CD4-positive, alpha-beta T cell treated with Interleukin-17A for 1 hour (primary cell): ENCODE data around the gene RFX1.
A peak's percentile ranks its signal among the peaks of the same experiment; 100 is the strongest.

Experiments
- DNase-seq: peaks from one replicate; pipeline ENCODE4 v3.0.0-alpha.2; 2020

RFX1 gene

GRCh38 chr19:13960863-13961784, 45.0 kb downstream of the RFX1 start:
- DNase-seq: no peak

GRCh38 chr19:13959962-13960862, 45.9 kb downstream of the RFX1 start:
- DNase-seq: peak; percentile 36

GRCh38 chr19:13959141-13959961, 46.8 kb downstream of the RFX1 start:
- no peak for DNase-seq

- DNase-seq: no peak
These were observed 48.1 kb downstream of the RFX1 start for GRCh38 chr19:13958043-13958442.

GRCh38 chr19:13957051-13957450, 49.1 kb downstream of the RFX1 start:
- no peak for DNase-seq

GRCh38 chr19:13956365-13956744, 49.8 kb downstream of the RFX1 start:
- no peak for DNase-seq

- no peak for DNase-seq
These were observed 50.3 kb downstream of the RFX1 start for GRCh38 chr19:13955662-13956364.

- no peak for DNase-seq
These were observed 51.9 kb downstream of the RFX1 start for GRCh38 chr19:13954185-13954584.

GRCh38 chr19:13952931-13953531, 53.1 kb downstream of the RFX1 start:
- peak; percentile 16 for DNase-seq

GRCh38 chr19:13952154-13952930, 53.8 kb downstream of the RFX1 start, which contains the start of gene DCAF15:
DCAF15 (plus strand) TSS chr19:13952509; CDS start chr19:13952513, 4 bp downstream.
- DNase-seq: peak; percentile 100

GRCh38 chr19:13951799-13952153, 54.3 kb downstream of the RFX1 start:
- DNase-seq: no peak

GRCh38 chr19:13951043-13951442, 55.1 kb downstream of the RFX1 start:
- no peak for DNase-seq

- DNase-seq: no peak
These were observed 59.7 kb downstream of the RFX1 start for GRCh38 chr19:13946414-13946813.

- no peak for DNase-seq
These were observed 64.0 kb downstream of the RFX1 start for GRCh38 chr19:13942023-13942684.

GRCh38 chr19:13938301-13939064, 67.6 kb downstream of the RFX1 start, which contains the start of gene PODNL1:
PODNL1 (minus strand) TSS chr19:13938417; CDS start chr19:13938181, 236 bp downstream.
- DNase-seq: no peak

GRCh38 chr19:13937479-13938300, 68.4 kb downstream of the RFX1 start:
- no peak for DNase-seq

GRCh38 chr19:13935765-13936510, 70.2 kb downstream of the RFX1 start:
- no peak for DNase-seq

GRCh38 chr19:13934785-13935109, 71.4 kb downstream of the RFX1 start:
- DNase-seq: no peak
